H9 (cell line): ENCODE results near the gene DNAJC9. TPM values are rescaled to one million over a fixed set of nuclear protein-coding genes. Genes with fewer than 3 reads are reported as not detected.

Source experiments
- DNase-seq: peaks from one replicate; pipeline ENCODE4 v3.0.0-alpha.2; 2017
- H2AFZ ChIP-seq: one replicate; pipeline ENCODE4 v1.6.1; 2013; ENCODE audit warnings: mild to moderate bottlenecking, low read length, control low read depth, moderate library complexity
- H2AK5ac ChIP-seq: 2 replicates; pipeline ENCODE4 v1.6.1; 2013; ENCODE audit warnings: low read length, control low read depth, mixed read lengths; ENCODE audit not compliant: insufficient read length
- H2BK120ac ChIP-seq: one replicate; pipeline ENCODE4 v1.6.1; 2013; ENCODE audit warnings: low read depth, mild to moderate bottlenecking, low read length, control low read depth, inconsistent platforms; ENCODE audit not compliant: poor library complexity, severe bottlenecking
- H2BK12ac ChIP-seq: 2 replicates; pipeline ENCODE4 v1.6.1; 2013; ENCODE audit warnings: low read length, control low read depth, mixed read lengths, low read depth; ENCODE audit not compliant: insufficient read length
- H2BK15ac ChIP-seq: 2 replicates; pipeline ENCODE4 v1.6.1; 2013; ENCODE audit warnings: low read depth, low read length, control low read depth
- H2BK20ac ChIP-seq: one replicate; pipeline ENCODE4 v1.6.1; 2013; ENCODE audit warnings: low read depth, mild to moderate bottlenecking, low read length, control low read depth, inconsistent platforms; ENCODE audit not compliant: poor library complexity, severe bottlenecking
- H2BK5ac ChIP-seq: 2 replicates; pipeline ENCODE4 v1.6.1; 2013; ENCODE audit warnings: low read length, control low read depth, mixed read lengths; ENCODE audit not compliant: insufficient read length
- H3K14ac ChIP-seq: 2 replicates; pipeline ENCODE4 v1.6.1; 2013; ENCODE audit warnings: low read length, control low read depth; ENCODE audit not compliant: insufficient read depth
- H3K18ac ChIP-seq: 2 replicates; pipeline ENCODE4 v1.6.1; 2013; ENCODE audit warnings: low read depth, mild to moderate bottlenecking, mixed read lengths, low read length, control low read depth; ENCODE audit not compliant: insufficient read length
- H3K23ac ChIP-seq: 2 replicates; pipeline ENCODE4 v1.6.1; 2013; ENCODE audit warnings: low read length, control low read depth, mixed read lengths, low read depth; ENCODE audit not compliant: insufficient read length
- H3K23me2 ChIP-seq: 2 replicates; pipeline ENCODE4 v1.6.1; 2013; ENCODE audit warnings: low read depth, mild to moderate bottlenecking, mixed read lengths, low read length, control low read depth; ENCODE audit not compliant: insufficient read length, poor library complexity, severe bottlenecking
- H3K27ac ChIP-seq: 2 replicates; pipeline ENCODE4 v1.5.1; 2013; ENCODE audit warnings: low read length, control low read depth, mixed read lengths, low read depth; ENCODE audit not compliant: insufficient read length
- H3K27me3 ChIP-seq: 2 replicates; pipeline ENCODE4 v1.6.1; 2013; ENCODE audit warnings: low read length, control low read depth, inconsistent platforms; ENCODE audit not compliant: insufficient read depth
- H3K4ac ChIP-seq: 2 replicates; pipeline ENCODE4 v1.6.1; 2013; ENCODE audit warnings: low read depth, mild to moderate bottlenecking, control low read depth, inconsistent platforms, low read length, moderate library complexity
- H3K4me1 ChIP-seq: 2 replicates; pipeline ENCODE4 v1.6.1; 2013; ENCODE audit warnings: low read length, control low read depth, inconsistent platforms; ENCODE audit not compliant: insufficient read depth
- H3K4me2 ChIP-seq: 2 replicates; pipeline ENCODE4 v1.6.1; 2013; ENCODE audit warnings: low read length, control low read depth, mixed read lengths; ENCODE audit not compliant: insufficient read length, insufficient read depth
- H3K56ac ChIP-seq: 2 replicates; pipeline ENCODE4 v1.6.1; 2013; ENCODE audit warnings: low read depth, mild to moderate bottlenecking, mixed read lengths, low read length, control low read depth; ENCODE audit not compliant: insufficient read length
- H3K79me1 ChIP-seq: 2 replicates; pipeline ENCODE4 v1.6.1; 2013; ENCODE audit warnings: low read depth, mild to moderate bottlenecking, moderate library complexity, low read length, control low read depth, inconsistent platforms; ENCODE audit not compliant: insufficient read depth, poor library complexity, severe bottlenecking
- H3K79me2 ChIP-seq: 2 replicates; pipeline ENCODE4 v1.6.1; 2013; ENCODE audit warnings: low read length, control low read depth, inconsistent platforms; ENCODE audit not compliant: insufficient read depth
- H3K9ac ChIP-seq: 2 replicates; pipeline ENCODE4 v1.6.1; 2013; ENCODE audit warnings: low read length, control low read depth, mixed read lengths; ENCODE audit not compliant: insufficient read length; ENCODE audit errors: extremely low read depth
- H3K9me3 ChIP-seq: one replicate; pipeline ENCODE4 v1.6.1; 2013; ENCODE audit warnings: low read depth, low read length, inconsistent platforms; ENCODE audit not compliant: control insufficient read depth
- H3T11ph ChIP-seq: one replicate; pipeline ENCODE4 v1.6.1; 2013; ENCODE audit warnings: mild to moderate bottlenecking, low read length, control low read depth, inconsistent platforms
- H4K20me1 ChIP-seq: one replicate; pipeline ENCODE4 v1.6.1; 2013; ENCODE audit not compliant: control insufficient read depth, insufficient read length, insufficient read depth
- H4K5ac ChIP-seq: 2 replicates; pipeline ENCODE4 v1.6.1; 2013; ENCODE audit warnings: low read depth, mild to moderate bottlenecking, mixed read lengths, low read length, control low read depth; ENCODE audit not compliant: insufficient read length
- H4K8ac ChIP-seq: replicated peaks from 2 replicates; pipeline ENCODE4 v1.6.1; 2013; ENCODE audit warnings: low read length, control low read depth, mixed read lengths, low read depth; ENCODE audit not compliant: insufficient read length
- H4K91ac ChIP-seq: 2 replicates; pipeline ENCODE4 v1.6.1; 2013; ENCODE audit warnings: low read depth, mild to moderate bottlenecking, moderate library complexity, mixed read lengths, low read length, control low read depth; ENCODE audit not compliant: insufficient read length
- H3K27ac Mint-ChIP-seq, 3 experiments: 2 replicates in 2 of 3; 3 replicates in 1 of 3; pipeline ENCODE4 v1.8.0; 2020 to 2021; ENCODE audit warnings: mixed read lengths in 3 of 3, mild to moderate bottlenecking in 1 of 3, moderate library complexity in 1 of 3
- H3K27me3 Mint-ChIP-seq: 2 replicates; pipeline ENCODE4 v1.8.0; 2021; ENCODE audit warnings: low read depth, mild to moderate bottlenecking, moderate library complexity, mixed read lengths
- H3K36me3 Mint-ChIP-seq, 3 experiments: 2 replicates in 2 of 3; 3 replicates in 1 of 3; pipeline ENCODE4 v1.8.0; 2020 to 2021; ENCODE audit warnings: low read depth in 3 of 3, mixed read lengths in 3 of 3; ENCODE audit not compliant: insufficient read depth in 1 of 3
- H3K4me1 Mint-ChIP-seq, 2 experiments: 2 replicates each; pipeline ENCODE4 v1.8.0; 2020; ENCODE audit warnings: mixed read lengths in 2 of 2
- H3K4me3 Mint-ChIP-seq, 2 experiments: 2 replicates in 1 of 2; 3 replicates in 1 of 2; pipeline ENCODE4 v1.8.0; 2020 to 2021; ENCODE audit warnings: mild to moderate bottlenecking in 2 of 2, mixed read lengths in 2 of 2, moderate library complexity in 1 of 2
- H3K9me3 Mint-ChIP-seq, 2 experiments: 2 replicates in 1 of 2; 3 replicates in 1 of 2; pipeline ENCODE4 v1.8.0; 2020; ENCODE audit warnings: mild to moderate bottlenecking in 2 of 2, mixed read lengths in 2 of 2, moderate library complexity in 1 of 2
- CTCF ChIP-seq: fragments of 200-600 bp; sonication (generic); conservative IDR thresholded peaks from 3 replicates; pipeline ENCODE4 v1.8.0; 2021; ENCODE audit warnings: antibody characterized with exemption, mild to moderate bottlenecking
- total RNA-seq: library from RNA; stranded (reverse); gene quantifications from 2 replicates; pipeline ENCODE4 v1.2.1, GENCODE V29; 2021

DNAJC9 gene
- total RNA-seq, 1 experiment from 2014 or later = 45.7 TPM

GRCh38 chr10:73225518-73225917 lies 21.5 kb downstream of the DNAJC9 start:
- H3K23ac ChIP-seq = no peak overlapping the region
- H4K91ac ChIP-seq = no peak overlapping the region
- no peak overlapping the region for H2BK120ac ChIP-seq
- H3K27ac ChIP-seq = no peak overlapping the region
- no peaks in the 10 kb centered on the region for H3K9me3 ChIP-seq
- H3K27me3 Mint-ChIP-seq = no peaks in the 10 kb centered on the region
- H3K9ac ChIP-seq = no peak overlapping the region
- no peaks in the 10 kb centered on the region for H3K27me3 ChIP-seq
- H4K5ac ChIP-seq = no peak overlapping the region
- H3K4ac ChIP-seq = no peak overlapping the region
- H2BK15ac ChIP-seq = no peak overlapping the region
- no peaks in the 10 kb centered on the region; a peak in 1 of 7 replicates for H3K36me3 Mint-ChIP-seq
- H3K4me1 ChIP-seq = no peaks in the 10 kb centered on the region
- H2AK5ac ChIP-seq = no peak overlapping the region
- no peaks in the 10 kb centered on the region for H4K20me1 ChIP-seq
- H3K18ac ChIP-seq = no peak overlapping the region
- no peak overlapping the region for H3K4me3 Mint-ChIP-seq
- H3K79me1 ChIP-seq = no peaks in the 10 kb centered on the region
- no peak overlapping the region for H2BK20ac ChIP-seq
- no peaks in the 10 kb centered on the region for H3K9me3 Mint-ChIP-seq
- no peak overlapping the region for H4K8ac ChIP-seq
- H3K14ac ChIP-seq = no peak overlapping the region
- no peaks in the 10 kb centered on the region; the same call in 1 of the 2 replicates for H3K79me2 ChIP-seq
- H3K4me1 Mint-ChIP-seq = no peaks in the 10 kb centered on the region
- H2AFZ ChIP-seq = no peak overlapping the region
- H3K4me2 ChIP-seq = no peak overlapping the region
- H3T11ph ChIP-seq = no peak overlapping the region
- no peaks in the 10 kb centered on the region for H3K23me2 ChIP-seq
- DNase-seq = no peak
- H2BK12ac ChIP-seq = no peak overlapping the region
- no peak overlapping the region for H2BK5ac ChIP-seq
- H3K27ac Mint-ChIP-seq = no peak overlapping the region
- TF ChIP-seq CTCF = no peak
- H3K56ac ChIP-seq = no peak overlapping the region
